Right cardiac atrium (tissue), 5 donors: ENCODE results near the gene UEVLD. TPM values are rescaled to one million over a fixed set of nuclear protein-coding genes. Genes with fewer than 3 reads are reported as not detected.

Experiments
- ATAC-seq, 2 donors: fragments of 200-7000 bp; cut with Tn5 transposase; one replicate each; pipeline versions ENCODE4 v1.8.0 to v1.9.1; 2020; ENCODE audit warnings: moderate library complexity in 2 of 2, mild to moderate bottlenecking in 1 of 2
- DNase-seq, 3 donors: peaks; one replicate each; pipeline ENCODE4 v3.0.0-alpha.2; 2020
- H3K27ac ChIP-seq: one replicate; pipeline ENCODE4 v1.5.1; 2013; ENCODE audit warnings: mild to moderate bottlenecking, low read length, control low read depth, moderate library complexity
- H3K27me3 ChIP-seq: one replicate; pipeline ENCODE4 v1.6.1; 2013; ENCODE audit not compliant: control insufficient read depth, insufficient read depth
- H3K4me1 ChIP-seq: one replicate; pipeline ENCODE4 v1.6.1; 2013; ENCODE audit warnings: low read length; ENCODE audit not compliant: control insufficient read depth, insufficient read depth
- H3K4me3 ChIP-seq: one replicate; pipeline ENCODE4 v1.5.1; 2013; ENCODE audit warnings: low read length, control low read depth
- H3K9me3 ChIP-seq: one replicate; pipeline ENCODE4 v1.6.1; 2013; ENCODE audit warnings: low read length; ENCODE audit not compliant: control insufficient read depth
- WGBS: extraction: QIAGEN DNeasy Blood & Tissue Kit; methylation state at CpG from one replicate; pipeline ENCODE4 v1.1.7; 2013; 5-methylcytosine and 5-hydroxymethylcytosine counted together
- intact Hi-C, 4 donors: fragments of 100-400 bp; cut with DNase I; formaldehyde crosslinking; loops; one replicate each; pipeline versions ENCODE4 v1.11.0 to v1.14.0; 2022 to 2023
- polyA plus RNA-seq: library from polyadenylated mRNA; stranded (reverse); fragments of 200-250 nt; gene quantifications from one replicate; pipeline ENCODE4 v1.2.3, GENCODE V29; 2013
- total RNA-seq, 4 donors: library from RNA; stranded (reverse); fragmentation: NEBNext Ultra II Directional; extraction: Animal tissue kit (Norgen Biotek cat#: 25700); gene quantifications; one replicate each; pipeline ENCODE4 v1.2.1, GENCODE V29; 2021
- donor health status: healthy with polysubstance abuse.
- donor health status: DM: no; HTN: yes; CAD: no.
- donor health status: DM: no; HTN: no; CAD: no.
- donor health status: DM: no; HTN: yes; CAD: no; lungs with severe emphysema.
- donor health status: DM: yes; HTN: yes; CAD: no.

Gene UEVLD
- total and polyA plus RNA-seq, 5 donors = 7.0 to 19.0 (median 17.3) TPM

GRCh38 chr11:18533365-18533764 is 55.2 kb downstream of the UEVLD start:
- DNase-seq (no peak), ATAC-seq (no peak)
- Histone ChIP-seq H3K4me3 (no peak overlapping the region), H3K4me1 (no peaks in the 10 kb centered on the region), H3K9me3 (no peaks in the 10 kb centered on the region), H3K27me3 (no peaks in the 10 kb centered on the region), H3K27ac (no peak overlapping the region)
- WGBS = 96% methylated on average over 3 of the region's 3 CpGs
- intact Hi-C loops = no loop called here

- WGBS = 44% methylated on average over 5 of the region's 5 CpGs
- no peak for DNase-seq
- no peaks in the 10 kb centered on the region for H3K27me3 ChIP-seq
- no peaks in the 10 kb centered on the region for H3K4me1 ChIP-seq
- intact Hi-C loops = loop anchor here in 2 of 4 donors (10.0 kb wide), 2 partner anchors 133 to 203 kb away; partner anchors contain the start of genes GTF2H1 (in 1 of the 2), HPS5 (in 1 of the 2) and LDHA (in 1 of the 2)
- no peaks in the 10 kb centered on the region for H3K9me3 ChIP-seq
- H3K4me3 ChIP-seq = peak overlapping the region; percentile 65
- peak overlapping the region; percentile 37 for H3K27ac ChIP-seq
- ATAC-seq = no peak
Measured at GRCh38 chr11:18527512-18527911, 61.0 kb downstream of the UEVLD start.

- Histone ChIP-seq H3K9me3 (no peaks in the 10 kb centered on the region), H3K27me3 (no peaks in the 10 kb centered on the region), H3K4me1 (no peaks in the 10 kb centered on the region), H3K4me3 (peak within 1 kb of the TSS; percentile 65), H3K27ac (peak within 1 kb of the TSS; percentile 91)
- under 1% methylated on average over 57 of the region's 57 CpGs for WGBS
- DNase-seq (peak; percentile 95 to 98 (median 97)), ATAC-seq (peak; percentile 100)
- intact Hi-C loops = loop anchor here in 2 of 4 donors (10.0 kb wide), 2 partner anchors 132 to 202 kb away; partner anchors contain the start of genes GTF2H1 (in 1 of the 2), HPS5 (in 1 of the 2) and LDHA (in 1 of the 2)
Measured at GRCh38 chr11:18526521-18527296, 61.8 kb downstream of the UEVLD start, which contains the start of gene TSG101. TSS of gene TSG101 (minus strand) at chr11:18526942. CDS start at chr11:18526816, 126 bp downstream.

GRCh38 chr11:18526130-18526520 is 62.4 kb downstream of the UEVLD start:
- DNase-seq = no peak
- under 1% methylated on average over 8 of the region's 8 CpGs for WGBS
- Histone ChIP-seq H3K4me3 (peak overlapping the region; percentile 65), H3K9me3 (no peaks in the 10 kb centered on the region), H3K4me1 (no peaks in the 10 kb centered on the region), H3K27me3 (no peaks in the 10 kb centered on the region), H3K27ac (peak overlapping the region; percentile 91)
- intact Hi-C loops = loop anchor here in 2 of 4 donors (10.0 kb wide), 2 partner anchors 131 to 201 kb away; partner anchors contain the start of genes GTF2H1 (in 1 of the 2), HPS5 (in 1 of the 2) and LDHA (in 1 of the 2)
- ATAC-seq = no peak

GRCh38 chr11:18524248-18524647 is 64.3 kb downstream of the UEVLD start:
- no peak overlapping the region for H3K4me3 ChIP-seq
- ATAC-seq = no peak
- no peak for DNase-seq
- no peak overlapping the region for H3K27ac ChIP-seq
- intact Hi-C loops = loop anchor here in 2 of 4 donors (10.0 kb wide), 2 partner anchors 129 to 199 kb away; partner anchors contain the start of genes GTF2H1 (in 1 of the 2), HPS5 (in 1 of the 2) and LDHA (in 1 of the 2)
- no peaks in the 10 kb centered on the region for H3K9me3 ChIP-seq
- H3K27me3 ChIP-seq = no peaks in the 10 kb centered on the region
- WGBS = 96% methylated on average over 1 of the region's 1 CpG
- H3K4me1 ChIP-seq = no peaks in the 10 kb centered on the region

GRCh38 chr11:18523084-18523483 is 65.5 kb downstream of the UEVLD start:
- Histone ChIP-seq H3K9me3 (no peaks in the 10 kb centered on the region), H3K4me3 (no peak overlapping the region), H3K27ac (no peak overlapping the region), H3K27me3 (no peaks in the 10 kb centered on the region), H3K4me1 (no peaks in the 10 kb centered on the region)
- intact Hi-C loops = loop anchor here in 2 of 4 donors (10.0 kb wide), 2 partner anchors 128 to 198 kb away; partner anchors contain the start of genes GTF2H1 (in 1 of the 2), HPS5 (in 1 of the 2) and LDHA (in 1 of the 2)
- no peak for DNase-seq
- ATAC-seq = no peak
- 87% methylated on average over 3 of the region's 3 CpGs for WGBS

GRCh38 chr11:18522388-18522787 is 66.1 kb downstream of the UEVLD start:
- intact Hi-C loops = loop anchor here in 2 of 4 donors (10.0 kb wide), 2 partner anchors 128 to 198 kb away; partner anchors contain the start of genes GTF2H1 (in 1 of the 2), HPS5 (in 1 of the 2) and LDHA (in 1 of the 2)

GRCh38 chr11:18521122-18521521 is 67.4 kb downstream of the UEVLD start:
- ATAC-seq = no peak
- H3K27ac ChIP-seq = no peak overlapping the region
- 85% methylated on average over 3 of the region's 3 CpGs for WGBS
- no peaks in the 10 kb centered on the region for H3K9me3 ChIP-seq
- no peaks in the 10 kb centered on the region for H3K27me3 ChIP-seq
- intact Hi-C loops = loop anchor here in 2 of 4 donors (10.0 kb wide), 2 partner anchors 126 to 196 kb away; partner anchors contain the start of genes GTF2H1 (in 1 of the 2), HPS5 (in 1 of the 2) and LDHA (in 1 of the 2)
- no peaks in the 10 kb centered on the region for H3K4me1 ChIP-seq
- DNase-seq = no peak
- no peak overlapping the region for H3K4me3 ChIP-seq

More at GRCh38 chr11:18522388-18522787, 66.1 kb downstream of the UEVLD start:
- no peak for DNase-seq
- H3K9me3 ChIP-seq = no peaks in the 10 kb centered on the region
- no peak for ATAC-seq
- no peaks in the 10 kb centered on the region for H3K4me1 ChIP-seq
- no peaks in the 10 kb centered on the region for H3K27me3 ChIP-seq
- no peak overlapping the region for H3K27ac ChIP-seq
- WGBS = 61% methylated on average over 4 of the region's 4 CpGs
- H3K4me3 ChIP-seq = no peak overlapping the region

GRCh38 chr11:18502352-18502751 is 86.2 kb downstream of the UEVLD start:
- H3K27ac ChIP-seq = no peak overlapping the region
- no peaks in the 10 kb centered on the region for H3K4me1 ChIP-seq
- ATAC-seq = no peak
- H3K27me3 ChIP-seq = no peaks in the 10 kb centered on the region
- H3K9me3 ChIP-seq = no peaks in the 10 kb centered on the region
- intact Hi-C loops = no loop called here
- no peak overlapping the region for H3K4me3 ChIP-seq
- no peak for DNase-seq

- Histone ChIP-seq H3K27ac (no peak overlapping the region), H3K9me3 (no peaks in the 10 kb centered on the region), H3K4me1 (no peaks in the 10 kb centered on the region), H3K4me3 (no peak overlapping the region), H3K27me3 (no peaks in the 10 kb centered on the region)
- intact Hi-C loops = no loop called here
- DNase-seq = no peak
- 99% methylated on average over 1 of the region's 1 CpG for WGBS
- no peak for ATAC-seq
Measured at GRCh38 chr11:18501629-18502028, 86.9 kb downstream of the UEVLD start.

GRCh38 chr11:18498039-18498438 is 90.5 kb downstream of the UEVLD start:
- Histone ChIP-seq H3K27me3 (no peaks in the 10 kb centered on the region), H3K4me1 (no peaks in the 10 kb centered on the region), H3K9me3 (no peaks in the 10 kb centered on the region), H3K27ac (no peak overlapping the region), H3K4me3 (no peak overlapping the region)
- ATAC-seq = no peak
- 91% methylated on average over 1 of the region's 1 CpG for WGBS
- intact Hi-C loops = no loop called here
- no peak for DNase-seq
